GM21717 (cell line): ENCODE data around the gene GINS1.
"Not testable (repeated sequence)": the region's sequence is repeated elsewhere in the genome, so short reads cannot be mapped to it uniquely, and the experiment has no call there.

Experiments used
- ATAC-seq: cut with Tn5 transposase; IDR thresholded peaks from one replicate; pipeline ENCODE4 v1.9.1; 2021; ENCODE audit warnings: mild to moderate bottlenecking, moderate library complexity; ENCODE audit not compliant: unreplicated experiment

GINS1 gene

DNA sequence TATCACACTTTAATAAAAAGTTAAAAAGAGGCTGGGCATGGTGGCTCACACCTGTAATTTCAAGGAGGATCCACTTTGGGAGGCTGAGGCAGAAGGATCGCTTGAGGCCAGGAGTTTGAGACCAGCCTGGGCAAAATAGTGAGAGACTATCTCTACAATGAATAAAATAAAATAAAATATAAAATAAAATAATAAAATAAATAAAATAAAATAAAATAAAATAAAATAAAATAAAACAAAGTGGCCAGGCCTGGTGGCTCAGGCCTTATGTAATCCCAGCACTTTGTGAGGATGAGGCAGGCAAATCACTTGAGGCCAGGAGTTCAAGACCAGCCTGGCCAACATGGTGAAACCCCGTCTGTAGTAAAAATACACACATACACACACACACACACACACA, 65.8 kb downstream of the GINS1 start:
- not testable (repeated sequence) for ATAC-seq

DNA sequence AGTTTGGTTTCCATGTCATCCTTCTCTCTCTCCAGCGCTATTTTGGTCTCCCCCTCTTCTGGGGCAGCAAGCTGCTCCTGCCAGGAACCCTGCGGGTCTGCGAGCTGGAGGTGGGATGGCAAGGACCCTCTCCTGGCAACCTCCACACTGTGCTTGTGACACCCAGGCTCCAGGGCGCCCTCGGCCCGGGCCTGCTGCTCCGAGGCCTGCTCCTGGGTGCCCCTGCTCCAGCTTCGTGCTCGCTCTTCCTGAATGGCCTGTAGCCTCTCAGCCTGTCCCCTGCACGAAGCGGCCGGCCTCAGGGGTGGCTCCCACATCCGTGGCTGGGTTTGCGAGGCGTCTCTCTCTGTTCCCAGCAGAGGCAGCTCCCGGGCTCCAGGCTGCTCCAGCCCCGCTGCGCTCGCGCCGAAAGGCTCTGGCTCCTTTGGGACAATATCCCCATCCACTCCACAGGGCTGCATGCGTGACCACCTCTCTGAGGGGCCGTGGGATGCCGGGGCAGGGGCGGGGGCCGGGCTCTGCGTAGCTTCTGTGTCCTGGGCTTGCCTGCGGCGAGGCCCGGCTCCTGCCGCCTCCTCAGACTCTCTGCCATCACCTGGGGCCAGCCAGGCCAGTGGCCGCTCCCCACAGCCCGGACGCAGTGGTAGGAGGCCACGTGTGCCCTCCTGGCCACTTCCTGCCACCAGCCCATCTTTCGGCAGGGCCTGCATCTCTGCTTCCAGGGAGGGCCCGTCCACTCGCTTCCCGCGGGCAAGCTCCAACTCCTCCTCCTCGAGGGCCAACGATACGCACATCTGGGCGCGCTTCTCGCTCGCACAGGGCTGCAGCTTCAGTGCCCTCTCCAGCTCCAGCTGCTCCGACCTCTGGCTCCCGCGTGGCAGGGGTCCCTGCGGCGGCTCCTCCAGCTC, 68.9 kb downstream of the GINS1 start:
- ATAC-seq: no peak

DNA sequence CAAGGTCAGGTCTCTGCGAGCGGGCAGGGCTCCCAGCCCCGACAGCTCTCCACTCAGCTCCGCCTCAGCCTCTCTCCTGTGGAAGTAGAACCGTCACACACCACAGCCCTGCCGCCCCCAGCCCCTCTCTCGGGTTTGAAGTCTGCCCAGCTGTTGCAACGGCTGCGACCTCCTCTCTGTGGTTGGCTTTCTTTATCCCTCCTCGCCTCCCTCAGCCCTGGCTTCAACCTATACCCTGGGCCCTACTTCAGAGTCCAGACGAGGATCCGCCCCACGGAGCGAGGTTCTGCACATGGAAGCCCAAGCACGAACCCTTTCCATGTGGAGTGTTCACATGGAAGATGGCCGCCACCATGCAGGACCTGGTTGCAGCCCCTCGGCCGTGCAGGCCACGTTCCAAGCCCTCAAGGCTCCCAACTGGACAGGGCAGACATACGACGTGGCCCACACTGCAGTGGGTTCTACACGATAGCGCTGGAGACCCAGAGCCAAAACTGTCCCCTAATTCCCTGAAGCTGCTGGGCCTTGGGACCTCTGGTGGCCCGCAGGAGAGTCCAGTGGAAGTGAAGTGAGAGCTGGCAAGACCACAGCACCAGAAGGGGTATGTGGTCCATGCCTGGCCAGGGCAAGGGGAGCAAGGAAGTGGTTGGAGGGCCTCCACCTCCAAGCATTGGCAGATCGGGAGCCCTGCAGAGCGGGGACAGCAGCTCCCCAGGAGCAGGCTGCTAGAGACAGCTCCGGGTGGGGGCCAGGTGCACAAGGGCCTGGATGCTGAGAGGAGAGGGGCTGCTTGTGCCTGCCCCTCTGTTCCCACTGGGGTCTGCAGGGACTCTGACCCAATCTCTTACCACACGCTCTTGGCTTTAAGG, 69.8 kb downstream of the GINS1 start:
- no peak for ATAC-seq

DNA sequence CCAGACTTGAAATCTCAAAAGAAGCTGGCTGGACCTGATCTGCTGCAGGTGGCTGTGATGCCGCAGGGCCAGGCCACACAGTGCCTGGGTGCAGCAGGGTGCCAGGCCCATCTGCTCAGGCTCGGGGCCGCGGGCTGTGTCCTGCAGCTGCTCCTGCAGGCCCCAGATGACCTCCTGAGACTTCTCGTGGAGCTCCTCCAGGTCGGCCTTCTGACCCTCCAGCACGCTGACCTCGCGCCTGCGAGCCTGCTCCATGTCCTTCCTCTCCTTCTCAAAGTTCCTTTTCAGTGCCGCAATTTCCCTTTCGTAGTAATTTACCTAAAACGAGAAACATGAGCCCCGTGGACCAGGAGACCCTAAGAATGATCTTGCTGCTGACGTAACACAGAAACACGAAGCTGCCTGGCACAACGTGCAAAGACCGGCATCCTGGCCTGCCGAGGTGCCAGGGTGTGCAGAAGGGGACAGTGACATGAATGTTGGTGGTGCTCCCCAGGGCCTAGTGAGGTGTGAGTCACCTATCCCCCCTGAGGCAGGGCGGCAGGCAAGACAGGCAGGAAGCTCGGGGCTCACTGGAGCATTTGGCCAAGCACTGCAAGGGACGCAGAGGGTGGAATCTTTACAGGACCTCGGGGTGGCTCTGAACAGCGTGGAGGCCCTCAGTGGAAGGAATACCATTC, 71.6 kb downstream of the GINS1 start:
- no peak for ATAC-seq

DNA sequence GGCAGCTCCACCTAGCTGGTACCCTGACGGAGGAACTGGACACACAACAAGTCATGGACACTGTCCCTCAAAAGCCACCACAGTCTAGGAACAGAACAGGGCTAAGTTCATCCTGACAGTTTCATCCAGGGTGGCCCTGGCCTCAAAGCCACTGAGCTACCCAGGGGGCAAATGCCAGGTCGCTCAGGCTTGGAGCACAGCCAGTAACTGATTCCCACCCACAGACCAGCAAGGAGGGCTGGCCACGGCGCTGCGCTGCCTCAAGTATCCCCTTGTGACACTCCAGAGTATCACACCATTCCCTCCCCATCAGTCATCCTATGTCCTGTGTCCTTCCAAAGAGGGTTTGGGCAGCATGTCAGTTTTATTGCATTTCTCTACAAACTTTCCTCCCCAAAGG, 72.2 kb downstream of the GINS1 start:
- ATAC-seq: no peak

DNA sequence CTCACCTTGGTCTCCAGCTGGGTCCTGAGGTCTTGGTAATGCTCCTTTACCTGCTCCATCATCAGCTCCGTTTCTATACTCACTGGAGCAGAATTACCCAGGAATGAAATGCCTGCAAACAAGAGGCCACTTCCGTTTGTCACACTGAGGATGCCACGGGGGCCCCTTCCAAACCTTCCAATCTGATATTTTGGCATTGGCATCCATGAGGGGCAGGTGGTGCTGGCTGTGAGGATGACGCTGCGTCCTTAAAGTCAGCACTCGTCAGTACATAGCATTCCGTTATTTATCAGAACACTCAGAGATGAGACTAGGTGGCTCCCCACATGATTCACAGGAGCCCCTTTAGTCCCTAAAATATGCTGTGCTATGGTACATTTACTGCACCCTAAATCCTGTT, 72.7 kb downstream of the GINS1 start:
- no peak for ATAC-seq

DNA sequence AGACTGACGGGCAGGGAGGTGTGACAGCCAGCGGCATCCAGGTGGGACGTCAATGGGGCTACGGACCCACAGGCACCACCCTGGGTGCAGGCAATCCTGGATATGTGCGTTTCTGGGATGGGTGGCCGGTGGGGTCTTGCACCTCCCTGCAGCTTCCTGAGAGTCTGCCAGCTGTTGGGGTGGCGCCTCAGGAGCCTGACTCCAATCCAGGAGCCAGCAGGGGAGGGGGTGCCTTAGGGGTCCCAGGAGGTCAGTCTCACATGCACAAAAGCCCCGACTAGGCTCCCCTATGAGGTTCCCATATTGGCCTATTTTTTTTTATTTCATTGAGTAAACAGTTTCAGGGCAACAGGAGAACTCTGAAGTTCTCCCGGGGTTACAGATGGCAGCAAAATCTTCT, 73.3 kb downstream of the GINS1 start:
- no peak for ATAC-seq

DNA sequence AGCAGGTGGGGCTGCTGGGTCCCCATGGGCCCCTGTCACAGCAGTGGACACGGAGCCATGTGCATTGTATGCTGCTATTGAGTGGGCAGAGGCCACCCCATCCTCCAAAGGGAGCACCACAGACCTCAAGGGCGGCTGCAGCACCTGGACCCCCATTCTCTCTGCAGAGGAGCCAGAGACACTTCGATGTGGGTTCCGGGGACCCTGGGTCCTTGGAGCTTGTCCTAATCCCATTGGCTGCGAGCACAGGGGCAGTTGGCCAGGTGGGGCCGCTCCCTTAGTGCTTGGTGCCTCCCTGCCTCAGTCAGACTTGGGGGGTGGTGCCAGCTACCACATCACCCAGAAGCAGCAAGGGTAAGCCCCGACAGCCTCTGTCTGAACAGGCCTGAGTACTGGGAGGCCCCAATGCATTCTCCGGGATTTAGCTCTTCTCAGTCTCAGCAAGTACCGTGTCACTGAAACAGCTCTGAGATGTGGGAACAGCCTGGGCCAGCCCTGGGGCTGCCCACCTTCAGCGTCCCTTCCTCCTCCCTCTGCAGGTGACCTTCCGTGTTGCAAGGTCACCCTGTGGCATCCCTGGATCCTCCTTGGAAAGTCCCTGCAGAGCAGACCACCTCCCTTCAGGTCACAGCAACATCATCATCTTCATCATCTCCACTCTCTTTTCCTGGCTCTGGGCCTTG, 73.9 kb downstream of the GINS1 start:
- ATAC-seq: no peak

DNA sequence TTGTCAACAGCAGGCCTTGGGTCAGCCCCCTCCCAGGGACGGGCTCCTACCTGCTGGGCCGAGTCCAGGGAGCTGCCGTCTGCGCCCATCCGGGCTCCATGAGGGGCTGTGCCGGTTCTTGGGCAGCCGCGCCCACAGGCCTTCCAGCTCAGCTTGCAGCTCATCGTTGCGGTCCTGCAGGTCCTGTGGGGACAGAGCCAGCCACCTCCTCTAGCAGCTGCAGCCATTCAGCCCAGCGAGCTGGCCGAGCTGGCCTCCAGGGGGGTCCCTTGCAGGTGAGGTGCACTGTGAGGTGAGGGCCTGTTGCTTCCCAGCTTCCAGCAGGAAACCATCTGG, 74.4 kb downstream of the GINS1 start:
- no peak for ATAC-seq

DNA sequence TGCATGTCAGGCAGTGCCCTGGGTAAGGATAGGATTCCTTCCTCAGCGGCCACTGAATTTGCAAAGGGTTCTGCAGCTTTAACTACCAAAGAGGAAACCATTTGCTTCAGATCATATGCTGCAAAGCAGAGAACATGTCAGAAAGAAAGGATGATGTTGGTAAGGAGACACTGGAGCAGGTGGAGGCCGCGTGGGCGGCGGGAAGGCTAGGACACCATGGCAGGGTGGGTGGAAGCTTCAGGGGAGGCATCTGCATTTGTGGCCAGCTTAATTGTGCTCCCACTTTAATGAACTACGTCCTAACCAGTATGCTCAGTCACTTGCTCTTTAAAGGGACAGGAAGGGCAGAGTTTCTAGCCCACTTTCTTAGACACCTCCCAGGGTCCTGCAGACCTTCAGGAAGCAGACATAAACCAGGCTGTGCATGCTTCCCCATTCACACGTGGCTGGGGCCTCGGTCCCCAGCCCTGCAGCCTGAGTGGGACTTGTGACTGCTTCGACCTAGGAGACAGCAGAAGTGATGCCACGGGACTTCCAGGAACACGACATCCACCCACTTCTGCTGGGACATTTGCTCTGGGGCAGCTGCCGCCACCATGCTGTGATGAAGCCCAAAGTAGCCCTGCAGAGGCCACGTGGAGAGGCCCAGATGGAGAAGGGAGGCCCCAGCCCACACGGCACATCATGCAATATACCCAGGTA, 76.1 kb downstream of the GINS1 start:
- no peak for ATAC-seq

DNA sequence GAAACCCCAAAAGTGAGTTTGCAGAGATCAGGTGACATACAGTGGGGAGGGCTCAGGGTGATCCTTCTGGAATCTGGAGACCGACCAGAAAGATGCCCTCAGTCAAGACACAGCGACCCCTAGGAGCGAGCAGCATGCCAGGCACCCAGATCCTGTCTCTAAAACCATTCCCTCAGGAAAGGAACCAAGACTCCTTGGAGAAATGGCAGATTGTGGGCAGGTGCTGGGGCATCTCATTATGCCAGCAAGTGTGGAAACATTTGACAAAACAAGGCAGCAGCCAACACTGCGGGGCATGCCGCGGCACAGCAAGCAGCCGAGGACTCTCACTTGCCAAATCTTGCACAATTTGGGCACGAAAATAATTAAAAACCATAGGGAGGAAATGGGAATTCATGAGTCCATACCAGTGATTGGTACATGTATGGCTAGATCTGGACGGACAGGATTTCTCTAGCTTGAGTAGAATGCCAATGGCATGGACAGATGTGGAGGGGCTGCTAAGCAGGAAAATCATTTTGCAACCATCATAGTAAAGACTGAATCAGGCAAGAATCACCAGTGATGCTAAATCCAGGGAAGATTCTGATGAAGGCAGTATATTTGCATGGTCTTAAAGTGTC, 76.9 kb downstream of the GINS1 start:
- ATAC-seq: no peak

DNA sequence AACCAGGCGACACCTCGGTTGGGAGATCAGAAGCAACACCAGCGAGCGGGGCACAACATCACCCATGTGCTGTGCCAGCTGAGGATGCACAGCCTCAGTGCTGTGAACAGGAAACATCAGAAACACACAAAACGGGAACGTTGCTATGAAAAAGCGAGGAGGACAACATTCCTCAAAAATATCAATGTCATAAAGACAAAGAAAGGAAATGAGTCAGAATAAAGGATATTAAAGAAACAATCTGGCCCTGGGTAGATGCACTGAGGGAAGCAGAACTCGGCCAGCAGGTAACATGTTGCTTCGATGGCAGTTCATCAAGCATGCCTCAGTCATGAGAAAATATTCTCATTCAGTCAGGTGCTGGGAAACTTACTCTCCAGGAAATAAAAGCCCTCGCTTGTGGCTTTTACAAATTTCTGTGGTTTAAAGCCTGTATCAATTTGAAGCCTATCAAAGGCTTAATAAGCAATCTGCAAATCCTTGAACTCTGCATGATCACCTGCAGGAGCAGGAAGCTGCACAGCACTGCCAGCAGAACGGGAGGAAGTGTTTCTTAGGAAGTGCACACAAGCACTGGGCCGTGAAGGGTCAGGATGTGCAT, 77.5 kb downstream of the GINS1 start:
- ATAC-seq: no peak

DNA sequence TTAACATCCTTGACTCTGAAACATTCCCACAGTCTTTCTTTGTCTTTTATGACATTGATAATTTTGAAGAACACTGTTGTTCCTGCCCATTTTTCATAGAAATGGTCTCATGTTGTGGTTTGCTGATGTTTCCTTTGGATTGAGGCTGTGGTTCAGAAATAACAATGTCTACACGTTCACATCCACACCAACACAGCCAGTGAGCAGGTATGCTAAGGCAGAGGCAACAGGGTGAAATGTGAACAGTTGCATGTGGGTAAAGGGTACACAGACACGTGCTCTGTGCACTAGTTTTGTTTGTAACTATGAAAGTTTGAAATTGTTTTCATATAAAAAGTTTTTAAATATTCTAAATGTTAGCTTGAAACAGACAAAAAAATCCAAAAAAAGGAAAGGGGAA, 78.4 kb downstream of the GINS1 start:
- no peak for ATAC-seq

DNA sequence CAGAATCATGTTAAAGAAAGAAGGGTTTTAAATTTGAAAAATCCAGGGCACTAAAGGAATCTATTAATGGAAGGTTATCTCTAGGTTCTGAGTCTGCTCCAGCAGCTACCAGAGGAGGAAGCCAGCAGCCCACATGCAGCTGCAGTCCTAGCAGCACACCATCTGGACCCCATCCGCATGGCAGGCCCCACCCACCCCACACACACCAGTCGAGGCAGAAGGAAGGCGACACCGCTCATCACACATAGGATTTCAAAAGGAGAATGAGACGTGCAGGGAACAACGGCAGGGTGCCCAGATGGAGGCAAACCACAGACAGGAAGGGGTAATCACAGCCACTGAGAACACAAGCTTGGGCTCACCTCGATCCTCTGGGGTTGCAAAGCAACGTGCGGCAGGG, 78.9 kb downstream of the GINS1 start:
- no peak for ATAC-seq

DNA sequence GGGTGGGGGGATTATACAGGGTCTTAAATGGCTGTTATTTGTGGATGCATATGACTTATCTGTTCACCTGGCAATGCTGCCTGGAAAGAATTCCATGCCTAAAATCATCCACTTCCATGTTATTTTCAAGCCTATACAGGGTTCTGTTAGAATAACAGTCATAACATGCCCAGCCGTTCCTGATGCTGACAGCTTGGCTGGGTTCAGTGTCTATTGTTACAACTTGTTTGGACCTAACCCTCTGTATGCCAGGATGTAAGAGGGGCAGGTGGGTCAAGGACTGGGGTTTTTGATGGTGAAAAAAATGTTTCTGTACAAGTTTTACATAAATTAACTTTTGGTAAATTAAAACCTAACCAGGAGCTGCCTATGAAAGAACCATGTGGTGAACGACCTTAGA, 79.8 kb downstream of the GINS1 start:
- ATAC-seq: no peak

DNA sequence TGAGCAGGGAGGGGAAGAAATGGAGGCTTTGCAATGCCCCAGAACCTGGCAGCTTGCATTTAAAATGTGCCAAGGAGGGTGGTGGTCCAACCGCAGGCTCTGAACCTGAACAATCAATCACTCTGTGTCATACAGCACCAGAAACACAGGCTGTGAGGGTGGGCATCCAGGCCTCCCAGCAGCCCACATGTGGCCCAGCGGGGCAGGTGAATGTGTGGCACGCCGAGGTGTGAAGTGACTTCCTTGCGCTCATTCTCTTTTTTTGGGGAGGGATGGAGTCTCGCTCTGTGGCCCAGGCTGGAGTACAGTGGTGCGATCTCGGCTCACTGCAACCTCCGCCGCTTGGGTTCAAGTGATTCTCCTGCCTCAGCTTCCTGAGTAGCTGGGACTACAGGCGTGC, 80.5 kb downstream of the GINS1 start:
- no peak for ATAC-seq

DNA sequence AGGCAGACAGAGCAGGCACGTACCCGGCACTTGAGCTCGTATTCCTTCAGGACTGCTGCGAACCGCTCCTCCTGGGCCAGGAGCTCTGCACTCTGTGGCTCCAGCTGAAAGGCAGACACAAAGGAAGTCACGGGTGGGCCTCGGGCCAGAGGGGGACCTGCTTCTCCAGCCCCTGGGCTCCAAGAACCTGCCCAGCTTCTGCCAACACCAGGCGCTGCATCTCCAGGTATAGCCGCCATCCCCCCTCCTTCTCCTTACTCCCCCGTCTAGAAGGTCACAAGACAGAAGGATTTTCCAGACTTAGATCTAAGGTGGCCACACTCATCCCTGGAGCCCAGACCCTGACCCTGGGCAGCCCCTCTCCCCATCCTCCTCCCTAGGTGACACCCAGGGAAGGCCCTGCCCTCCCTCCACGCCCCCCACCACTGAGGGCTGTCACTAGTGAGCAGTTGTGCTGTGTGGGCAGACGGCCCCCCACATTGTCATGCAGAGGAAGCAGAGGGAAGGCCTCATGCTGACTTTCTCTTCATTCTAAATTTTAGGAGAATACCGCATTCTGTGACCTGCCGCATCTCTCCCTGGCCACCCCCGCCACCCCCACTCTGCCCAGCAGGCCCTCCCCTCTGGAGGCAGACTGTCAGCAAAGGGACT, 81.9 kb downstream of the GINS1 start:
- no peak for ATAC-seq

DNA sequence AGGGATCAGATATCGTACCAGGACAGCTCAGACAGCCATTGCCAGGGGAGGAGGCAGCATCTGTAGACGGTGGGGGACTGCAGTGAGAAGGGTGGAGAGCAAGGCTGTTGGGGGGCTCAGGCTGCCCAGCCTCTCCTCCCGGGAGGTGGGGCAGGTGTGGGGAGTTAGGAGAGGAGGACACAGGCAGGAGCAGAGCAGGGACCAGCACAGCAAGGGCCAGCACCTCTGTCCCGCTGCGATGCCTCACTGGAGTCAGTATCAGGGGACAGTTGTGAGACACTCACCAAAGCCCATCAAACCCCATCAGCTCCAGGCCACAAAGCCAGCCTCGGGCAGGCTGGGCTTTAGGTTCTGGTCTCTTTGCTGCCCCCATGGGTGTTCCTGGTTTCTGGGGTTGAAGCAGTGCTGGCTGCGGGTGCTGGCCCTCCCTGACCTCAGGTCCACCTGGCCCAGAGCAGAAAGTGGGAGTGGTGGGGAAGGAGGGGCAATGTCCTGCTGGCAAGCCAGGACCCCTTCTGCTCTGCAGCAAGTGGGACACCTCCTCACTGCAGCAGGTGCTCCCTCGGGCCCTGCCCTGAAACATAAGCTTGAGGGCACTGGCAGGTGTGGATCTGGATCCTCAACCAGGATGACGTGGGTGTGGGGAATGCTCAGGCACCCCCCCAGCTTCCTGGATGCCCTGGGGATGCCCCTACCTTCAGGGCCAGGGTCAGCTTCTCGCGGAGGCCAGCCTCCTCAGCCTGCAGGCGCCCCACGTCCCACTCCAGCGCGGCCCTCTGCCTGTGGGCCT, 83.4 kb downstream of the GINS1 start:
- no peak for ATAC-seq
